CD1c-positive myeloid dendritic cell (primary cell): ENCODE data around the gene TNP2.
A peak's percentile ranks its signal among the peaks of the same experiment; 100 is the strongest.

Source experiments
- DNase-seq: peaks from one replicate; pipeline ENCODE4 v3.0.0-alpha.2; 2016; ENCODE audit errors: extremely low spot score

TNP2 gene

GRCh38 chr16:11240636-11241473 lies 28.3 kb downstream of the TNP2 start:
- no peak for DNase-seq

GRCh38 chr16:11239644-11240632 lies 29.2 kb downstream of the TNP2 start:
- no peak for DNase-seq

DNA sequence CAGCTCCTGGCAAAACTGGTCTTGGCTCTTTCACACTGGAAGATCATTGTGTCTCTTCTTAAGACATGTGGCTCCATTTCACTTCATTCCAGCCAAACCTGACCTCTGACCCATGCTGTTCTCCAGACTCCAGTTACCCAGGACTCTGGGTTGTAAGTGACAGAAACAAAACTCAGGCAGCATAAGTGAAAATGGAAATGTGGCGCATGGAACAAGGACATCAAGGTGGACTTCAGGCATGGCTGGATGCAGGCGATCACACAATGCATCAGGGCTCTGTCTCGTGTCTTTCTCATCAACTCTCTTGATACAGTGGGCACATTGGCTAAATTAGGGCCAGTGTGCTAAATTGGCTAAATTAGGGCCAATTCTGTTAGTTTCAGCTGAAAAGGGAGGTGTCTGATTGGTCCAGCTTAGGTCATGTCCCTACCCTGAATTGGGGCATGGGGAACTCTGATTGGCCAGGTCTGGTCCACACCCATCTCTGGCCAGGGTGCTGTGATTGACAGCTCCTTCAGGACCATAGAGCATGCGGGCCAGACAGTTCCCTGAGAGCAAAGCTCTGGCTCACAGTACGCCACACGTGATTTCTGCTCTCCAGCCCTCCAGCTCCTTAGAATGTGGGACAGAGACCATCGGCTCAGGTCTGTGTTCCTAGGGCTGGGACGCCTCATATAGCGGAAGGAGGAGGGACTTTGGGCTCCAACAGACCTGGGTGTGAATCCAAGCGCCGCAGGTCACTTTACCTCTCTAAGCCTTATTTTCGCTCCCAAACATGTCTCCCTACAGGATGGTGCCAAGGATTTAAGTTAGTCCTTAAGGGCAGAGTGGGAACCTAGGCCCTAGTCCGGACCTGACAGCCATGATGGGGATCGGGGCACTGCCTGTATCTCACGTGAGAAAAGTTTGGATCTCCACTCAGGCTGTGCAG lies 30.6 kb downstream of the TNP2 start:
- no peak for DNase-seq

DNA sequence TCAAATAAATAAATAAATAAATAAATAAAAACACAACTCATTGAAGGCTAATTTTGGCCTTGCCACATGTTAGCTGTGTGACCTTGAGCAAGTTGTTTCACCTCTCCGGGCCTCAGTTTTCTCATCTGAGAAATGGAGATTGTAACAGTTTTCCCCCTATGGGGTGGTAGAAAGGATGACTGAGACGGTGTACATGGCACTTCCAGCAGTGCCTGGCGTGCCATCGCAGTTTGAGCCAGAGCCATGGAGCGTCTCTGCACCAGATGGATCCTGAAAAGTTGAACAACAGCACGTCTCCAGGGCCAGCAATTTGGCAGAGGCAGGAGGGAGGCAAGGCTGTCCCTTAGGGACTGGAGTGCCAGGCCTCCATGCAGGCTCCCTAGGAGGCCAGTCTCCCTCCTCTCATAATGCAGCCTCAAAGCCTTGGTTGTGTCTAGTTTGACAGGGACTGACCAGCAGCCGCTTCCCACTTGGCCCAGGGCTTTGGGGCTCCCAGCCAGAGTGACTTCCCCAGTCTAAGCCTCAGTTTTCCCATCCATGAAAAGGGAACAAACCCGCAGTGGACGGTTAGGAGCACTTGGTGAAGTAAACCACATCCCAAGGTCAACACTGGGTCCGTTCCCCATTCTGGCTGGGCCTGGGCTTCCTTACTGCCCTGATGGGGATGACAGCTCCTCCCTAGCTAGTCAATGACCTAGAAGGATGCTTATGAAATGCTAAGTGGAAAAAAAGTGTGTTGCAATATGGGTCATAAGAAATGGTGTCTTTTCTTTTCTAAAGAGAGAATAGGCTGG lies 32.5 kb downstream of the TNP2 start:
- peak; percentile 81 for DNase-seq

- DNase-seq = no peak
These were observed 33.5 kb downstream of the TNP2 start for GRCh38 chr16:11235703-11235991.

DNA sequence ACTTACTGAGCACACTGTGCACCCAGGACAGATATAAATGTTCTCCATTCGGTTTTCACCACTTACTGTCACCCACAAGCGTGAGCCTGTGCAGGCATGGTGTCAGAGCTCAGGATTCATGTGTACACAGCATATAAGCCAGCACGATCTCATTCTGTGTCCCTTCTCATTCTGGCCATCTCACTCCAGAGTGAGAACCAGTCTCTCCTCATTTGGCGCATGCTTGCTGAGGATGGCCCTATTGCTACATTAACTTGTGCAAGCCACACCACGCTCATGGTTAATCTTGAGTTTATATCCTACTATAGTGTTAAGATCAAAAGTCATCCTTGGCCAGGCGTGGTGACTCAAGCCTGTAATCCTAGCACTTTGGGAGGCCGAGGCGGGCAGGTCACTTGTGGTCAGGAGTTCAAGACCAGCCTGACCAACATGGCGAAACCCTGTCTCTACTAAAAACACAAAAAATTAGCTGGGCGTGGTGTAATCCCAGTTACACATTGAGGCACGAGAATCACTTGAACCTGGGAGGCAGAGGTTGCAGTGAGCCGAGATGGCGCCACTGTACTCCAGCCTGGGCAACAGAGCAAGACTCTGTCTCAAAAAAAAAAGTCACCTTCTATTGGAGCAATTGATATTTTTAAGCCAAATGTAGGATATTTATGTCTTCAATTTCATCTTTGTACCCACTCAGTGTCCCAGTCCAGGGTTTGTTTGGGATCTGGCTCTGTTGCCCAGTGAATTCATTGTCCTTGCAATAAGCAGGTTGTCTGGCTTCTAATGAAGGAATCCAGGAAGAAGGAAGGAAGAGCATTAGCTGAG lies 34.0 kb downstream of the TNP2 start:
- peak; percentile 28 for DNase-seq

DNA sequence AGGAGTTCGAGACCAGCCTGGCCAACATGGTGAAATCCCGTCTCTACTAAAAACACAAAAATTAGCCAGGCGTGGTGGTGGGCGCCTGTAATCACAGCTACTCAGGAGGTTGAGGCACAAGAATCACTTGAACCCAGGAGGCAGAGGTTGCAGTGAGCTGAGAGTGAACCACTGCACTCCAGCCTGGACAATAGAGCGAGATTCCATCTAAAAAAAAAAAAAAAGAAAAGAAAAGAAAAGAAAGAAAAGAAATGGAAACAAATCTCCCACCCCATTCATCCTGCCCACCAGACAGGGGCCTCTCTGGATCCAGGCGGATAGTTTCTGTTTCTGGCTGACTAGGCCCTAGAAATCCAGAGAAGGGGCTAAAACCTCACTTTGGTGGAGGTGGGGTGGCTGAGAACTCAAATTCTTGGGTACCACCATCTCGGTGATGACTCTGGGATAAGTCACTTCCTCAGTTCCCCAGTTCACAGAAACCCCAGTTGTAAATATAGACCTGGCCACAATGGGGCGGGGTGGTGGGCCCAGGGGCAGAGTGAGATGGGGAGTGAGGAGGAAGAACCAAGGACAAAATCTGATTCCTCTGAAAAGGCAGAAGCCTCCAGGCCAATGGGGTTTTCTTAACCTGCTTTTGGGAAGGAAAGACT lies 35.3 kb downstream of the TNP2 start:
- DNase-seq = peak; percentile 28

GRCh38 chr16:11232852-11233726 lies 36.0 kb downstream of the TNP2 start:
- peak; percentile 75 for DNase-seq

DNA sequence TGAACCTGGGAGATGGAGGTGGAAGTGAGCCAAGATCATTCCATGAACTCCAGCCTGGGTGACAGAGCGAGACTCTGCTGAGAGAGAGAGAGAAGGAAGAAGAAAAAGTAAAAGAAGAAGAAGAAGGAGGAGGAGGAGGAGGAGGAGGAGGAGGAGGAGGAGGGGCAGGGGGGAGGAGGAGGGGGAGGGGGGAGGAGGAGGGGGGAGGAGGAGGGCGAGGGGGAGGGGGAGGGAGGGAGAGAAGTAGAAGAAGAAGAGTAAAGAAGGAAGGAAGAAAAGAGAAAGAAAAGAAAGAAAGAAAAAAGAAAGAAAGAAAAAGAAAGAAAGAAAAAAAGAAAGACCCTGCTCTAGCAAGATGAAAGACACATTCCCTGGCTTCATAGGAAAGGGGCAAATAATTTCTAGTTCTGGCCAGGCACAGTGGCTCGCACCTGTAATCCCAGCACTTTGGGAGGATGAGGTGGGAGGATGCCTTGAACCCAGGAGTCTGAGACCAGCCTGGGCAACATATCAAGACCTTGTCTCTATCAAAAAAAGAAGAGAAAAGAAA lies 36.7 kb downstream of the TNP2 start:
- DNase-seq = no peak

DNA sequence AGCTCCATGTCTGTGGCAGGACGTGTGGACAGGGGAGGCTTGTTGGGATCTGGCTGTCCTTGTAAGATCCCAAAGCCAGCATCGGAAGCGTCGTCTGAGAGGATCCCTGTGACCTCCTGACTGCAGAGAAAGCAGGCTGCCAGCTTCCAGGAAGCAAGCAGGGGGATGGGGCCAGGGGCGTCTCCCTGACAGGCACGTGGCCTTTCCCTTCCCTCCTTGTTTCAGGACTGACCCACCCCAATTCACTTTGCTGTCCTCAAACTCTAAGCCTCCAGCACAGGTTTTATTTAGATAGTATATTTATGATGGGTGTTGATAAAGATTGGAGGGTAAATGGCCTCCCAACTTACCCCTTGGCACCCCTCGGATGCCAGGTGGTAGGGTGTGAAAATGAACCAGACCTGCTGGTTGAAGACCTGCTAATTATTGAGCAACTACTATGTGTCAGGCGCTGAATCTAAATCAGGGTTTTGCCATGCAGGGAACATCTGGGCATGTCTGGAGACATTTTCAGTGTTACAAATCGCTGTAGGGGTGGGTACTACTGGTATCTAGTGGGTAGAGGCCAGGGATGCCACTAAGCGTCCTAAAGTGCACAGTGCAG lies 37.7 kb downstream of the TNP2 start:
- DNase-seq = no peak

DNA sequence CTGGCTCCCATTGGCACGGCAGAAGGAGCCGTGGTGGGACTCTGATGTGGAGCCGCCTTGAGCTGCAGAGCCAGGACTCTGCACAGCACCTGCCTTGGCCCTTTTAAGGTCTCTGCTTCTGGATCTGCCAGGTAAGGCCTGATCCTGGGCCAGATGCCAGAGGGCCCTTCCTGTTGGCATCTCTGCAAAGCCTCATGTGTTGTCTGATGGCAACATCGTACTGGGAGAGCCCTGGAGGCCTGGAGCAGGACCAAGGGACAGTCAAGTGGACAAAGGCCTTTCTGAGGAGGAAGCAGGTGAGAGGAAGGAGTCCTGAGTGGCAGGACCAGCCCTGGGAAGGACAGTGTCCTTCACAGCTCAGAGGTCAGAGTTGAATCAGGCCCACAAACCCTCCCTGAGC lies 39.2 kb downstream of the TNP2 start:
- DNase-seq = no peak

- no peak for DNase-seq
These were observed 39.7 kb downstream of the TNP2 start for GRCh38 chr16:11229432-11229831.

DNA sequence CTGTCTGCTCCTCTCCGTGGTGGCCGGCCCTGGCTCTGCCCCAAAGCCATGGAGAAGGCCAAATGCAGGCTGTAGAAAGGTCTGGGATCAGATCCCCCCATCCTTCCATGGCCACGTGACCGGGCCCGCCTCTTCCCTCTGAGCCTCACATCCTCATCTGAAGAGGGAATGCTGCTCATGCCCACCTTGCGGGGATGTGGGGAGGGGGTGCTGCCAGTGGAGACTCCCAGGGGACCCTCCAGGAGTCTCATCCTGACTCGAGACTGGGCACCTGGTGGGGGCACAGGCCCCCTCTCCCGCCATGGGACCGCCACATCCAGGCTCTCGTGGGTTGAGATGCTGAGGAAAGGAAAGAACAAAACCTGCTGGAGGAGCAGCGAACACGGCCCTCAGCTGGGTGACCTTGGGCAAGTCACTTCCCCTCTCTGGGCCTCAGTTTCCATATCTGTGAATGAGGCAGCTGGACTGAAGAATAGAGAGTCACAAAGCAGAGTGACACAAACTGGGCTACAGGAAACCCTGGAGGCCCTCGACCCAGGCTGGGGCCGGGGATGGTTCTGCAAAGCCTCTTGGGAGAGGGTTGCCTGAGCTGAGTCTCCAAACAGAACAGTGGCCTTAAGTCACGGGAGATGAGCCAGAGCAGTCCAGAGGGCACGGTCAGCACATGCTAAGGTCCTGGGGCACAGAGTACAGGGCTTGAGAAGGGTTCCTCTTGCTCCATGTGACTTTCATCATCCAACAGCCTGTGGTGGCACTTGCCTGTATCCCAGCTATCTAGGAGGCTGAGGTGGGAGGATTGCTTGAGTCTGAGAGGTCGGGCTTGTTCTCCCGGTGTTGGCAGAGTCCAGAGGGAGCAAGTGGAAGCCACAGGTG lies 43.2 kb downstream of the TNP2 start:
- DNase-seq = no peak

DNA sequence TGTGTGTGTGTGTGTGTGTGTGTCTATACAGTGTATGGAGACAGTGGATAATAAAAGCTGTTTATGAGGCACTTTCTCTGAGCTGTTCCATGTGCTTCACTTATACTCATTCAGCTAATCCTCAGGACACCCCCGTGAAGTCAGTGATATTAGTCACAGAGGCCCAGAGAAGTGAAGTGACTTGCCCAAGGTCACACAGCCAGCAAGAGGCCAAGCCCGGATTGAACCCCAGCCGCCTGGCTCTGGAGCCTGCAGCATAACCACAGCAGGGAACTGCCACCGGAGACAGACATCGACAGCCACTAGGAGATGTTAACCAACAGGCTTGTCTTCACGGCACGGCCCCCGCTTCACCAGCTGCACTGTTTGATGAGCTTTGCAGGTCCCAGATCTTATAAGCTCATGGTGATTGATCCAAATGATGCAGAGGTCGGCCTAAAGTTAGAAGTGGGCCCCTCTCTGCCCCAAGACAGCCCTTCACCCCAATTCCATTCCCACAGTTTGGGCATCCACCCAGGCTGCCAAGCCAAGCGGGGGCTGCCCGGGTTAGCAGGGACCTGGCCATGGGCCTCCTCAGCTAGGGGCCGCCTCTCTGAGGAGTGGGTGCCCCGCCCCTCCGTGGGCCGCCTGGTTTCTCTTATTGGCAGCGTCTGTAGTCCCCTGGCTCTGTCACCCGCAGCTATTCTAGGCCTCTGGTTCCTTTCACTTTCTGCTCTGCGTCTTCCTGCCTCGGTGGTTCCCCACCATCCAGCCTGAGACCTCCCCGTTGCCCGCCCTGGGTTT lies 44.0 kb downstream of the TNP2 start:
- peak; percentile 51 for DNase-seq

- DNase-seq = peak; percentile 93
These were observed 44.8 kb downstream of the TNP2 start for GRCh38 chr16:11224096-11224893.
